ENCODE data around the gene FBXO4.
"Not testable (repeated sequence)": the region's sequence is repeated elsewhere in the genome, so short reads cannot be mapped to it uniquely, and the experiment has no call there.

The FBXO4 gene

DNA sequence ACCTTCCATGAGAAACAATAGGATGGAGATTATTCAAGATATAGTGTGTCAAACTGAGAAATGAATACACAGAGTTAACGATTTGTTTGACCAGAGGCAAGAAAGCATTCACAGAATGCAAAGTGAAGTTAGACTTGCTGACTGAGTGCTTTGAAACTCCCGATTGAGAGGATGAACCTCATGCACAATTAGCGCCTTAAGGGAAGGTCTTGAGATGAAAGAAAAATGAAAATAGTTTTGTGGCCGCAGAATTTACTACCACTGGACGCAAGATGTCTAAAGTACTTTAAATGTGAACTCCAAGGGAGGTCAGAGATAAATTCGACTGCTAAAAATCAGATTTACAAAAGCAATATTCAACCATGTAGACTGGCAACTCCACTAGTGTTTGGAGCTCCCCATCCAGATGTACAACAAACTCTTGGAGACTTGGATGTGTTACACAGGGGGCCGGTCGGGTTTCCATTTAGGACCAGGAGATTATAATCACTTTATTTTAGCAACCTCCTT lies 21.6 kb upstream of the FBXO4 start:
- DNase-seq = no peak
- TF ChIP-seq POLR2A (IDR thresholded peaks at IDR 0.05; ENCODE audit: low read length) = no peak
- TF ChIP-seq GATA1 (IDR thresholded peaks at IDR 0.05; ENCODE audit: low read depth, low read length) = no peak

DNA sequence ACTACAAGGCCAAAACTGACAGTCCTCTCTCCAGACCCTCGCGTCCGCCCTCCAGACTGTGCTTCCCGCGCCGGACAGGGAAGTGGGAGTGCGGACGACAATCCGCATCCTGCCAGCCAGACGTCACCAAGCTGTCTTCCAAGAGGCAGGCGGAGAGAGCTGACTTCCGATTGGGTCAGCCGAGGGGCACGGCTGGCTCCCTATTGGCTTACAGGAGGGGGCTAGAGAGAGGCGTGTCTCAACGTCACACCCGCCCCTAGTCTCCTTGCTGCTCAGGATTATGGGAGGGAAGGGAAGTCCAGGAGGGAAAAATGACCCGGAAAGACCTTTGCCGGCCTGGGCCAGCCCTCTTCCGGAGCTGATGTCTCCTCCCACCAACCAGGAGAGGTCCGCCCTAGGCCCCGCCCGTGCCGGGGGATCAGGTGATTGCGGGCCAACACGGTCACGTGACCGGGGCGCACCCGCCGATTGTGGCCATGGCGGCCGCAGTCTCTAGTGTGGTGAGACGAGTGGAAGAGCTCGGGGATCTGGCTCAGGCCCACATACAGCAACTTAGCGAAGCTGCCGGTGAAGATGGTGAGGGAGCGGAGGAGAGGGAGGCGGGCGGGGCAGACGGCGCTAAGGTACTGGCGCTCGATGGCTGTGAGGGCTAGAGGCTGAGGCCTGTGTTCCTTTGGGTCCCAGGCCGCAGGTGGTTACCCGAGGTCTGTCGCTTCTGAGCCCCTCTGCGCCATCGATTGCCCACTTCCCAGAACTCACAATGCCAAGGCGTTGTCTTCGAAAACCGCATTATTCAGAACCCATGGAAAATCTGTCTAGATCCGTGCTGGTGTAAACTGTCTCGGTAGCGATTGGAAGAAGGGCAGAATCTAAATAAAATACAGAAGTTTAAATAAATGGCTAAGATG lies 20.9 kb upstream of the FBXO4 start, which contains the start of gene RIMOC1:
Gene RIMOC1 (plus strand): TSS at position 453 of the 908 bp plus-strand sequence. CDS start 24 bp downstream, at position 477.
- DNase-seq = peak; percentile 98 to 99
- TF ChIP-seq GATA1 (IDR thresholded peaks at IDR 0.05; ENCODE audit: low read depth, low read length) (no peak), POLR2A (IDR thresholded peaks at IDR 0.05; ENCODE audit: low read length) (peak; percentile 99)

DNA sequence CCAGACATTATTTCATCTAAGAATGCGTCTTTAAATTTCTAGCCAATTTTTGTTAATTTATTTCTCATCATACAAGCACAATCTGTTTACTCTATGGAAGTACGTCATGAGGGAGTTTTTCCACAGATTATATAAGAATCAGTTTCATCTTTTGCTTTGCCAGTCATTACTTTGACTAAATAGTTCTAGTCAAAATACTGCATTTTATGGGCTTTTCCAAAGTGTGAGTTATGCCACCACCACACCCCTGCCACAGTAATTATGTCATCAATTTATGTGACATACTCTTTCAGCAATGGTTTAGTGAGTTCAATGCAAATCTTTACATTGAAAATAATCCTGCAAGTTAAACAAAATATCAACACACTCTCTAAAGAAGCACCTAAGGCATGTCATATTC lies 18.9 kb upstream of the FBXO4 start:
- no peak for TF ChIP-seq POLR2A (IDR thresholded peaks at IDR 0.05; ENCODE audit: low read length)
- no peak for TF ChIP-seq GATA1 (IDR thresholded peaks at IDR 0.05; ENCODE audit: low read depth, low read length)

DNA sequence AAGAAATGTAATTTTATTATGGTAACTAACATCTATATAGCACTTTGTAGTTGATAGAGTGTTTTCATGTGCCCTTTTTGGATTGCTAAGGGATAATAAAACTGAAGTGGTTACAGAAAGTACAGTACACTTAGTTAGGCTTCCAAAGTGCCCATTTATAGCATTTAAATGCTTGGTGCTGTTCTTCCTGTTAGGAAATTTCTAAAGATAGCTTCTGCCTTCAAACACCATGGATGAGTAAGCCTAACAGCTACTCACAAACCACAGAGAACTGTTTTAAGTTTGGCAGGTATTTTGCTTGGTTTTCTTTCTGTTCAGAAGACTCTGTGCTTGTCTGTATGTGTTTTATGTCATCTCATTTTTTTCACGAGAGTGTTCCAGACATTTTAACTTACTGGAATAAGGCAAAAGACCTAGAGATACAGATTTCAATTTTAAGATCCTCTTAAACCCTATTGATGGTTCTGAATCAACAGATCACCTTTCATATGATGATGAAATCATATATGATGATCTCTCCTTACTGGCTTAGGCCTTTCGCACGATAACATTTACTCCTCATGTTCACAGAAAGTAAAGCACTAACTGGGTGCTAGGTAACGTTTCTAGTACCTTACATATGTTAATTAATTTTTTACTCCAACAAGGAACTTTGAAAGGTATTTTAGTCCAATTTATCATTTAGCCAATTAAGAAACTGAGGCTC lies 16.6 kb upstream of the FBXO4 start:
- no peak for DNase-seq
- TF ChIP-seq GATA1 (IDR thresholded peaks at IDR 0.05; ENCODE audit: low read depth, low read length) (no peak), POLR2A (IDR thresholded peaks at IDR 0.05; ENCODE audit: low read length) (no peak)

More for the DNA sequence above, 18.9 kb upstream of the FBXO4 start:
- DNase-seq = peak in 1 of 2 experiments; percentile 18

DNA sequence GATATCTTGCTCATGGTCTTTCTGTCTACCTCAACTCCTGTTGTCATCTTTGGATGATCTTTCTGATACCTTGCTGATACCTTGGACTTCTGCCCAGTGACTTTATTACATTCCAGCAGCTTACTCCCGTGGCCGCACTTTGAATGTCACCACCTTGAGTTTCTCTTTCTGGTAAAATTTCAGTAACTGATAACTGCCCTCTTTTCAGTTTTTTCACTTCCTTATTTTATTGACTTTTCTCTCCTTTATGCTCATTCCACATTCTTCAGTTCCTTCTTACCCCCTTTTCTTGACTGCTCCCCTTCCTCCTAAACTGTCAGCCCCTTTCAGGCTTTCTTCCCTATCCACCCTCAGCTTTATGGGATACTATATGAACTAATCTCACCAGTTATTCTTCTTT lies 7.0 kb upstream of the FBXO4 start:
- DNase-seq = no peak
- no peak for TF ChIP-seq POLR2A (IDR thresholded peaks at IDR 0.05; ENCODE audit: low read length)
- TF ChIP-seq GATA1 (IDR thresholded peaks at IDR 0.05; ENCODE audit: low read depth, low read length) = no peak

DNA sequence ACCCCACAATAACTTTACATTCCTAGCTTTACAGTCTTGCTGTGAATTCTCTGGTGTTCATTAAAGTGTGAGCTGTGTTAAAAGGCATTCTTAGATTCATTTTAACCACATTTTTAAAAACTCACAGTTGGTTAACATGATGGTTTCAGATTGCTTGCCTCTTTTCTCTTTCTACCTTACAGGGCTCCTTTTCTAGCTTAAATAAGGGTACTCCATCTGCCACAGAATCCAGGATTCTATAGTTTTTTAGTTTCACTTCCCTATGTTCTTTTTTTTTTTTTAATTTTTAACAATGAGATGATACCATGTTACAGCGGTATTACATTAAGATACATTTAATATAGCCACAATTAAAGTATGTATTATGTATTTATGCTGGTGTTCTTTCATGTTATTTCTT lies 3.9 kb upstream of the FBXO4 start:
- TF ChIP-seq GATA1 (IDR thresholded peaks at IDR 0.05; ENCODE audit: low read depth, low read length) = no peak
- TF ChIP-seq POLR2A (IDR thresholded peaks at IDR 0.05; ENCODE audit: low read length) = no peak
- no peak for DNase-seq

DNA sequence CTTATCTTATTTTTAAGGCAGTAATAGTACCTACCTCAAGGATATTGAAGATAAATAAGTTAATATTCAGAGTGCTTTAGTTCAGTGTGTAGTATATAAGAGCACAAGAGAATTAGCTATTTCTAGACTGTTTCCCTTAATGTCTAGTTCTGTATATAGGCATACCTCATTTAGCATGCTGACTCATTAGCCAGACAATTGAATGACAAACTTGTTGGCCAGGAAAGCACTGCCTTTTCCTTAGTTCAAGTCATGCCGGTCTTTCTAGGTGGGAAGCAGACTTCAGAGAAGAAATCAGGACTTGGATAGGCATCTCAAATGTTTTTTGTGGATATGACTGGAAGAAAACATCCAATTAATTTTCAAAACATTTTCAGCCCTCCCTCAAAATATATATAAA lies 3.2 kb upstream of the FBXO4 start:
- DNase-seq = no peak
- no peak for TF ChIP-seq GATA1 (IDR thresholded peaks at IDR 0.05; ENCODE audit: low read depth, low read length)

DNA sequence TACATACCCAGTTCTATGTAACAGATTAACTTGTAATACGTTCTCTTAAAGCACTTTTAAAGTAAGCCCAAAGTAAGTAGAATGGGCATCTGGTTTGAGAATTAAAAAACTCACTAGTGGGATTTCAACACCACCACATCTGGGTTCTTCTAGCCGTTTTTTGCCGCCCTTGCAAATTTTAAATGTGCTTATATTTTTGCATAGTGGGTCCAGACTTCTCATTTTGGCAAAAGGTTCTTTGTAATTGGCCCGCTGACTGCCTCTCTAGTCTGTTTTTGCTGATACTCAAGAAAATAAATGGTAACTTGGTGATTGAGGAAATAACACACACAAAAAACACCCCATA lies 582 bp upstream of the FBXO4 start:
- TF ChIP-seq POLR2A (IDR thresholded peaks at IDR 0.05; ENCODE audit: low read length) (no peak), GATA1 (IDR thresholded peaks at IDR 0.05; ENCODE audit: low read depth, low read length) (no peak)
- DNase-seq = no peak

DNA sequence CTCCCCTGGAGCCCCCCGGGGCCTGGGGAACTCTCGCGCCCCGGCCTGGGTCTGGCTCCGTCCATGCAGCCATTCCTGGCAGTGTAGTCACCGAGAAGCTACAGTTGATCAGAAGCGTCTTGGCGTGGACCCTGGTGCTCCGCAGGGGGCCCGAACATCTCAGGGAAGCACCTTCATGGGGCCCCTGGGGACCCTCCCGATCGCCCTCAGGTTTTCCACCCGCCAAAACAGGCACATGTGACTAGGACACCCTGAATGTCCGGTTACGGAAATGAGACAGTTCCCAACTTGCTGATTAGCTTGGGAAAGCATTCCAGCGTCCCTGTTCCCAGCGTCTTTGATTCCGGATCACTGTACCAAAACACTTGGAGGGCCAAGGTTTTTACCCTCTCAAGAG lies 472 bp downstream of the FBXO4 start:
- peak; percentile 66 to 74 for DNase-seq
- TF ChIP-seq POLR2A (IDR thresholded peaks at IDR 0.05; ENCODE audit: low read length) (no peak), GATA1 (IDR thresholded peaks at IDR 0.05; ENCODE audit: low read depth, low read length) (no peak)

DNA sequence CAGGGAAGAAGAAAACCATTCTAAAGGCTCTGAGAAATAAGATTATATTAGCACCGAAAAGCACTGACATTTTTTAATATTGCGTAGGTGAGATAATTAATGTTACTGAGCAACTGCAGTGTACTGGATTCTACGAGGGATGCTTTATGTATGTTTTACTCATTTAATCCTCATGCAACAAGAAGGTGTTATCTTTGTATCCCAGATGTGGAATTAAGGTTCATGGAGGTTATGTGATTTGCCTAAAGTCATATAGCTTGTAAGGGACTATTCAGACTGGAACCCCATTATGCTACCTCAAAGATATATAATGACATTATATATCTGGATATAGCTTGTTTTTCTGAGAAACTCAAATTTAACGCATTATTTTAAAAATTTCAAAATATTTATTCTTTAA lies 2.5 kb downstream of the FBXO4 start:
- no peak for TF ChIP-seq POLR2A (IDR thresholded peaks at IDR 0.05; ENCODE audit: low read length)
- no peak for TF ChIP-seq GATA1 (IDR thresholded peaks at IDR 0.05; ENCODE audit: low read depth, low read length)

DNA sequence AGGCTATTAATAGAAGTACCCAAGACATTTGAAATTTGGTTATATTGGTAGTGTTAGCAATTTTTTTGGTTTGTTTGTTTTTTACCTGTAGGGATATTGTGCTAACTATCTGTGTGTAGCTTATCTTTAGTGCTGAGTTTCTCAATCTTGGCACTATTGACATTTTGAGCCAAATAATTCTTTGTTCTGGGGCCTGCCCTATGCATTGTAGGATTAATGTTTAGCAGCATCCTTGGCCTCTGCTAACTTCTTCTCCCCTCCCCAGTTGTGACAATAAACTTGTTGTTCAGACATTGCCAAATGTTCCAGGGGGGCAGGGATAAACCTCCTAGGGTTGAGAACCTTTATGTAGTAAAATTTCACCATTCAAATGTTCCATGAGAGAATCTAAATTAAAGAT lies 4.0 kb downstream of the FBXO4 start:
- TF ChIP-seq POLR2A (IDR thresholded peaks at IDR 0.05; ENCODE audit: low read length) (no peak), GATA1 (IDR thresholded peaks at IDR 0.05; ENCODE audit: low read depth, low read length) (no peak)
- DNase-seq = no peak

More for the DNA sequence above, 2.5 kb downstream of the FBXO4 start:
- peak; percentile 8 to 36 for DNase-seq

DNA sequence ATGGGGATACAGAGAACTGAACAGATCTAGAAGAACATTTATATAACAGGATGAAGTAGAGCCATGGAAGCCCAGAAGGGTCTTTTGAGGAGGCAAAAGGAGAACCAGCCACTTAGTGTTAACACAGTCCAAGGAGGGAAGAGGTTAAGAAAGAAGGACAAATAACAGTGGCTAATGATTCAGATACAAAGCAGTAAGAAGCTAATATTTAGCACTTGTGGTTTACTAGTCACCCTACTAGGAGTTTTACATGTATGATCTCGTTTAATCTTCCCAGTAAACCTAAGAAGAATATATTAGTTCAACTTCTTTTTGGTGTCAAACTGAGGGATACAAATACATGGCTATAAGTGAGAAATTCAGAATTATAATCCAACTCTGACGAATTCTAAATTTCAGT lies 7.7 kb downstream of the FBXO4 start:
- TF ChIP-seq POLR2A (IDR thresholded peaks at IDR 0.05; ENCODE audit: low read length) = no peak
- TF ChIP-seq GATA1 (IDR thresholded peaks at IDR 0.05; ENCODE audit: low read depth, low read length) = no peak
- no peak for DNase-seq

DNA sequence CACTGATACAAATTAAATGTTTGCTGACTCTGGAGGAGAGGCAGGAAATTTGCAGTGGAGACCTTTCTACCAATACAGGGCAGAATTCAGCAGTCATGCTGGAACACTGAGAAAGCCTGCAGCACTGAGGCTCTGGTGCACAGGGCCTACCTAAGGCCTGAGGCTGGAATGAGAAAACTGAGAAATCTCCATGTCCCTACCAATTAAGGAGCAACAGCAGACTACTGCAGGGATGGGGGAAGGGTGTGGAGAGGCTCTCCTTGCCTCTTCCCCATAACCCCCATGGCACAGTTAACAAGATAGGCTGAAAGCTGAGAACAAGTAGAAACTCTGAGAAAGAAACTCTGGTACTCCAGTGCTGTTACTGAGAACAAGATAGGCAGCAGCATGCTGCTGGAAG lies 10.5 kb downstream of the FBXO4 start:
- no peak for TF ChIP-seq POLR2A (IDR thresholded peaks at IDR 0.05; ENCODE audit: low read length)
- TF ChIP-seq GATA1 (IDR thresholded peaks at IDR 0.05; ENCODE audit: low read depth, low read length) = no peak
- DNase-seq = no peak

DNA sequence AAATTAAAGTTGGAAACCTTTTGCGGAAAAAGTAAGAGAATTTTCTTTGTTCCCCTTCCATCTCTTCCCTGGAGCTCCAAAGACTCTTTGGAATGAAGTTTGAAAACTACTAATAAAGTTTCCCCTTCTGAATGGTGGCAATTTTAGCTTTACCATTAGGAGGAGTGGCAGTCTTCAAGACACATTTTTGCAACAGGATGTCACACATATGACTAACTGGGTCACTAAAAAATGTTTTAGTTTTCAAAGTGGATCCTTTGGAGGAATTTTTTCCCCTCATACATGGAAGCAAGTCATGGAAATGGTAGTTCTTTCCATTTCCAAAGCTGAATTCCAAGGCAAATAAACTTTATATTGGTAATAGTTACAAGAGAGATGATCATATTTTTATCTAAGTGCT lies 15.6 kb downstream of the FBXO4 start:
- DNase-seq = no peak
- TF ChIP-seq POLR2A (IDR thresholded peaks at IDR 0.05; ENCODE audit: low read length) (no peak), GATA1 (IDR thresholded peaks at IDR 0.05; ENCODE audit: low read depth, low read length) (no peak)

DNA sequence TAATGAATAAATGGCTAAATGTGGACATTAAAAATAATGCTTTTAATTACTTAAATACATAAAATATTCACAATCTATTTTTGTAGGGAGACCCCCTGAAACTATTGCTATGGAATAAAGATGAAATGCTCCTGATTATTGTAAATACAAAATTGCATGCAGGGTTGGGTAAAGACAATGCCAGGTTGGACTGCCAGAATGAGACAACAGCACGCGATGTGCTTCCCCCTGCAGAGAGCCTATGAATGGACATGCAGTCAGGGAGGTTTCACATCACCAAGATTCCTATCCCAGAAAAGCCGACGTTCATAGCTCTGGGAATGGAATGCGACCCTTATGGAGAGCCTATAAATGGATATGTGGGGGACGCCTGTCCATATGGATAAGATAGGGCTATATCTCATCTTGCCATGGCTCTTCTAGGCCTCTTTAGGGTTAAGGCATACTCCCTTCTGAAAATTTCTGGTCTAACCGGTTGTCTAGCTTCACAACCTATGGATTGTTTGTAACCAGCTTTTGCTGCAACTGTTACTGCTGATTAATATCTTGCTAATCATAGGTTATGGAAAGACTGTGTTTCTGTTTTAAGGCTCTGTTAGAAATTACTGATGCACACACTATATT lies 20.4 kb downstream of the FBXO4 start:
- DNase-seq = not testable (repeated sequence)
